Measurements from ENCODE around the gene STK17B. TPM values are rescaled to one million over a fixed set of nuclear protein-coding genes. Genes with fewer than 3 reads are reported as not detected.
A peak's percentile ranks its signal among the peaks of the same experiment; 100 is the strongest.

Gene STK17B
- total RNA-seq, 2 donors from 2014 or later: 7.9 to 16.9 TPM

DNA sequence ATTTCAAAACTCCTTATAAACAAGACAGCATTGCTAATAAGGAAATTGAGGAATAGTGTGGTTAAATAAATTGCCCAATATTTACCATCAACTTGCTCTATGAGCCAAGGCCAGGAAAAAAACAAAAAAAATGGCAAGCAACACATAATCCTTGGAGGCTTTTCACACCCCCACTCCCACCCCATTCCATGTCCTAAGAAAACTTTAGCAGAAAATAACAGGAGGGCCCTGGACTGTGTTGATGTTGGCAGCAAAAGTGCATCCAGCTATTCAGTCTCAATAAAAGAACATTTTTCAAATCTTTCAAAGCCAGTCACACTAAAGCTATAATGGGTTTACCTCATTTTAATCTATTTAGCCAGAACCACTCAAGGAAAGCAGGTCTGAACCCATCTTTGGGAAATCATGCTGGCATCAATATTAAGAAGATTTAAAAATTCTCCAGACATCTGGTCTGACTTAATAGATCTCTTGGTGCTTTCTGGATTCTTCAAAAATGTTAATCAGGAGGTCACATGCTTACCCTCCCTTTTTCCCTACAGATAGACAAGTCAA, 34.6 kb upstream of the STK17B start:
- H3K27me3 ChIP-seq: no peaks in the 10 kb centered on the region
- ATAC-seq: peak; percentile 24
- H3K27ac ChIP-seq: no peak overlapping the region
- H3K4me1 ChIP-seq: no peaks in the 10 kb centered on the region
- intact Hi-C loops (cut with DNase I): no loop called here
- H3K9me3 ChIP-seq: no peaks in the 10 kb centered on the region
- DNase-seq: peak in 1 of 4 donors; percentile 17
- TF ChIP-seq POLR2A (IDR thresholded peaks at IDR 0.05) (no peak), CTCF (IDR thresholded peaks at IDR 0.05) (no peak)
- H3K36me3 ChIP-seq (replicated peaks in 1 of 2; ENCODE audit: insufficient read depth in 1 of 2, low read depth in 2 of 2): no peaks in the 10 kb centered on the region
- no peak overlapping the region for H3K4me3 ChIP-seq

DNA sequence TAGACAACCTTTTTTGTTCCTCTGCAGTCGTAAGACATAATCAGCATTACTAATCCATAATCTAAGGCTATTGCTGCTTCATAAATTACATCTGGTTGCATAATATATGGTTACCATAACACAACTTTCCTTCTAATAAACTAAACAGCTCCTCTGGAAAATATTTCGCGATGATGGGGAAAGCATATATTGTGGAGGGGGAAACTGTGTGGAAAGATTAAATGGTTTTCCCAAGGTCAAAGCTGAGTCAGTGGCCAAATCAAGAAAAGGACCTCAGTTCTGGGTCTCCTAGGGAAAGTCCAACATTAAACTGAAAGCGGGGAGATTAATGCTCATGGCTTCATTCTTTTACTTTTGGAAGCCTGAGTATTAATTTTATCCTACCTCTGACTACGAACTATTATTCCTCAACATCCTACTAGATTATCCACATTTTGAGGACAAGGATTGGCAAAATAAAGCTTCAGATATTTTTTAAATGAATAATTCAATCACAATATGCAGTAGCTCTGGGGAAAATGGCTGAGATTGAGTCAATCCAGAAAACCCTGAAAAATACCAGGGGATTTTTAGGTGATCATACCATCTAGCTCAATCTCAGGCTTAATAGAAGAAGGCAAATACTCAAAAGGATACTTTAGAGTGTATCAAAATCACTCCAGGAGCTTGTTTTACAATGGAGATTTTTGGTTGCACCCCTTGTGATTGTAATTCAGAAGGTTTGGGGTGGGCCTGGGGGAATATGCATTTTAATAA, 33.8 kb upstream of the STK17B start:
- Histone ChIP-seq H3K4me3 (no peak overlapping the region), H3K27me3 (no peaks in the 10 kb centered on the region), H3K36me3 (replicated peaks in 1 of 2; ENCODE audit: insufficient read depth in 1 of 2, low read depth in 2 of 2) (no peaks in the 10 kb centered on the region), H3K9me3 (no peaks in the 10 kb centered on the region), H3K27ac (no peak overlapping the region), H3K4me1 (no peaks in the 10 kb centered on the region)
- 67 to 80% methylated on average over 5 of the region's 5 CpGs for WGBS, 2 donors
- no peak for DNase-seq
- intact Hi-C loops (cut with DNase I): no loop called here
- no peak for ATAC-seq
- TF ChIP-seq POLR2A (IDR thresholded peaks at IDR 0.05): no peak
- TF ChIP-seq CTCF (IDR thresholded peaks at IDR 0.05): no peak

DNA sequence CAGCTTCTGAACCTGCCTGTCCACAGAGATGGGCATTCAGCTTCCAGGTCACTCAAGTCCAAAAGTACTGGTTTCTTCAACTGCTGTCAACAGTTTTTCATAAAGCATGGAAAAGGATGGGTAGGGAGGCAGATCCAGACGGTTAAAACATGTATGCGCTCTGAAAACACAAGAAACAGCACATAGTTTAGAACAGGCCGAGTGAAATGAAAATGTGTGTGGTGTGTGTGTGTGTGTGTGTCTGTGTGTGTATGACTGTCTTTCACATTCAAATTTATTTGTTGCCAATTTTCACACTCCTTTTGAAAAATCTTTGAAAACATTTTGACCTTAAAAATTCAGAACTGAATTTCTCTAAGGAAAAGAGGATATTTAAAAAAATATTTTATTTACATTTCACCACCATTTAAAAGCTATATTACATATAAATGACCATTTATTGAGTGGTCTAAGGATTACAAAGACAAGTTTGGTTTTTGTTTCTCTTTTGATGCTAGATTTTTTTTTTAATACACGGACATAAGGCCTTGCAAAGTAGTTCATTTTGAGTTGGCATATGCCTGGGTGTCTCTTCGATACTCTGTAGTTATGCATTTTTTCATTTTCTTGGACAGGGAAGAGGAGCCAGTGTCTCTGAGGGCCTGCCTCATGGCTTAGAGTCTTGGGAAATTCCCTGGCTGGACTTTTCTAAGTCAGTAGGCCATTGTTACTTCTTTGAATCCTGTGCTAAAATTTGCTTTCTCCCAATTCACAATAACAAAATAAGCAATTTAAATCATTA, 30.0 kb upstream of the STK17B start:
- H3K36me3 ChIP-seq (replicated peaks in 1 of 2; ENCODE audit: insufficient read depth in 1 of 2, low read depth in 2 of 2): no peaks in the 10 kb centered on the region
- H3K27me3 ChIP-seq: no peaks in the 10 kb centered on the region
- no peaks in the 10 kb centered on the region for H3K9me3 ChIP-seq
- H3K4me3 ChIP-seq: no peak overlapping the region
- H3K4me1 ChIP-seq: no peaks in the 10 kb centered on the region
- H3K27ac ChIP-seq: no peak overlapping the region
- no peak for DNase-seq
- intact Hi-C loops (cut with DNase I): no loop called here
- no peak for TF ChIP-seq POLR2A (IDR thresholded peaks at IDR 0.05)
- no peak for TF ChIP-seq CTCF (IDR thresholded peaks at IDR 0.05)
- 70 to 75% methylated on average over 5 of the region's 5 CpGs for WGBS, 2 donors
- no peak for ATAC-seq

DNA sequence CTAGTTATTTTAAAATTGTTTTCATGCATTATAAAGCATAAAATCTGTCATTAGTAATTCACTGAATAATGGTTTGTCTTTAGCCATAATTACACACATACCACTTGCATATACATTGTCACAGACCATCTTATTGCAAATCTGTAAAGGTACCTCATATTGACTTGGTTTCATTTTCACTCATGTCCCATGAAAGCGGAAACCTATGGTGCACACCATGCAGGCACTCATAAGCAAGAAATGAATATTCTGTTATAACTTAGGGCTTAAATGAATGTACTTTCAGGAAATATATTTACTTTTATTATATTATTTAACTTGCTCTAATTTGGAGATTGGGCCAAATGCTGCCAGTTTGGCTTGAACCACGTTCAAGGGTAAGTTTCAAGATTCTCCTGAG, 29.2 kb upstream of the STK17B start:
- no peak for TF ChIP-seq CTCF (IDR thresholded peaks at IDR 0.05)
- no peak for TF ChIP-seq POLR2A (IDR thresholded peaks at IDR 0.05)
- no peaks in the 10 kb centered on the region for H3K36me3 ChIP-seq (replicated peaks in 1 of 2; ENCODE audit: insufficient read depth in 1 of 2, low read depth in 2 of 2)
- 70 to 77% methylated on average over 2 of the region's 2 CpGs for WGBS, 2 donors
- no peaks in the 10 kb centered on the region for H3K9me3 ChIP-seq
- no peaks in the 10 kb centered on the region for H3K4me1 ChIP-seq
- no peak overlapping the region for H3K4me3 ChIP-seq
- ATAC-seq (no peak), DNase-seq (no peak)
- H3K27ac ChIP-seq: no peak overlapping the region
- intact Hi-C loops (cut with DNase I): no loop called here
- H3K27me3 ChIP-seq: no peaks in the 10 kb centered on the region
